GM12878 (cell line): ENCODE data around the gene NPLOC4. TPM values are rescaled to one million over a fixed set of nuclear protein-coding genes. Genes with fewer than 3 reads are reported as not detected.

Source experiments
- ATAC-seq: fragments of 200-7000 bp; cut with Tn5 transposase; 3 replicates; pipeline ENCODE4 v1.9.1; 2020; ENCODE audit warnings: mild to moderate bottlenecking, moderate library complexity
- BruUV-seq: library from RNA; stranded (reverse); fragments of 400-500 nt; replicated peaks from 2 replicates; lab custom pipeline; 2021; lab: Mats Ljungman, UMichigan
- CTCF ChIA-PET: fragments of 300-600 bp; sonication (Branson Sonifier 250); formaldehyde crosslinking; extraction: SDS; loops from one replicate; lab custom pipeline; 2021; ENCODE audit warnings: inconsistent platforms; lab: Yijun Ruan, JAX
- POLR2A ChIA-PET: fragments of 350-600 bp; formaldehyde crosslinking; extraction: SDS; loops from one replicate; lab custom pipeline; 2021; ENCODE audit warnings: inconsistent platforms; lab: Charles Lee
- RAD21 ChIA-PET: fragments of 300-600 bp; sonication (Branson Sonifier 250); formaldehyde crosslinking; loops from one replicate; lab custom pipeline; 2023; ENCODE audit warnings: antibody characterized with exemption; ENCODE audit not compliant: unreplicated experiment; lab: Charles Lee
- SMC1A ChIA-PET: fragments of 300-600 bp; sonication (Branson Sonifier 250); formaldehyde crosslinking; loops from one replicate; lab custom pipeline; 2023; ENCODE audit not compliant: unreplicated experiment, uncharacterized antibody; lab: Charles Lee
- DNase-seq: peaks from one replicate; pipeline ENCODE4 v3.0.0-alpha.2; 2011; ENCODE audit warnings: low read depth, low spot score
- FAIRE-seq: peaks from 3 replicates; lab custom pipeline; 2011; peaks lifted over from hg19 to GRCh38; lab: Jason Lieb, UNC
- H2AFZ ChIP-seq: 2 replicates; pipeline ENCODE4 v1.6.0; 2011; ENCODE audit warnings: low read depth, low read length, control low read depth; ENCODE audit not compliant: control insufficient read depth
- H3K27ac ChIP-seq: 2 replicates; pipeline ENCODE4 v1.5.1; 2011; ENCODE audit warnings: control low read depth; ENCODE audit not compliant: control insufficient read depth, insufficient read depth
- H3K27me3 ChIP-seq, 2 experiments: replicated peaks in 1 of 2; 2 replicates each; pipeline versions ENCODE4 v1.6.0 to v1.6.1; 2011; ENCODE audit warnings: low read length in 1 of 2; ENCODE audit not compliant: control insufficient read depth in 2 of 2, insufficient read depth in 2 of 2
- H3K36me3 ChIP-seq, 2 experiments: 2 replicates each; pipeline ENCODE4 v1.5.1; 2011; ENCODE audit warnings: low read length in 1 of 2; ENCODE audit not compliant: control insufficient read depth in 2 of 2, insufficient read depth in 2 of 2
- H3K4me1 ChIP-seq: 2 replicates; pipeline ENCODE4 v1.6.1; 2011; ENCODE audit warnings: mild to moderate bottlenecking, low read length, moderate library complexity, mixed read lengths; ENCODE audit not compliant: control insufficient read depth, insufficient read depth
- H3K4me2 ChIP-seq: 2 replicates; pipeline ENCODE4 v1.6.0; 2011; ENCODE audit warnings: control low read depth; ENCODE audit not compliant: control insufficient read depth, insufficient read depth
- H3K4me3 ChIP-seq: fragments of 200-600 bp; sonication (generic); 2 replicates; pipeline ENCODE4 v1.5.1; 2016
- H3K79me2 ChIP-seq: 2 replicates; pipeline ENCODE4 v1.6.0; 2011; ENCODE audit warnings: low read length; ENCODE audit not compliant: control insufficient read depth, insufficient read depth
- H3K9ac ChIP-seq: 2 replicates; pipeline ENCODE4 v1.8.0; 2011; ENCODE audit warnings: low read length, control low read depth, mixed read lengths; ENCODE audit not compliant: control insufficient read depth, insufficient read depth
- H3K9me3 ChIP-seq: replicated peaks from 3 replicates; pipeline ENCODE4 v1.5.1; 2011; ENCODE audit warnings: mild to moderate bottlenecking, low read length; ENCODE audit not compliant: control insufficient read depth, insufficient read depth
- H4K20me1 ChIP-seq: 2 replicates; pipeline ENCODE4 v1.6.0; 2011; ENCODE audit not compliant: control insufficient read depth, insufficient read depth
- EGR1 ChIP-seq, 2 experiments: IDR thresholded peaks; 1 replicate in 1 of 2; 2 replicates in 1 of 2; pipeline ENCODE4 v1.6.1; 2011 to 2012; ENCODE audit warnings: low read depth in 2 of 2, low read length in 2 of 2, borderline replicate concordance in 1 of 2, mild to moderate bottlenecking in 1 of 2, moderate library complexity in 1 of 2
- GABPA ChIP-seq: IDR thresholded peaks from 2 replicates; pipeline ENCODE4 v1.6.1; 2014; ENCODE audit warnings: antibody characterized with exemption, low read depth, mild to moderate bottlenecking, inconsistent platforms
- LARP7 ChIP-seq: fragments of 450-650 bp; IDR thresholded peaks from 2 replicates; pipeline ENCODE4 v1.6.1; 2017; ENCODE audit warnings: mild to moderate bottlenecking
- MTA2 ChIP-seq: fragments of 450-650 bp; IDR thresholded peaks from 2 replicates; pipeline ENCODE4 v1.6.1; 2016; ENCODE audit warnings: low read depth, mild to moderate bottlenecking, moderate library complexity
- REST ChIP-seq: IDR thresholded peaks from 2 replicates; pipeline ENCODE4 v1.6.1; 2012; ENCODE audit warnings: mild to moderate bottlenecking, low read depth, low read length
- SMARCA5 ChIP-seq: fragments of 450-650 bp; IDR thresholded peaks from 2 replicates; pipeline ENCODE4 v1.6.1; 2017; ENCODE audit warnings: mild to moderate bottlenecking
- STAT3 ChIP-seq: IDR thresholded peaks from 2 replicates; pipeline ENCODE4 v1.6.1; 2011; ENCODE audit warnings: low read depth, low read length, improper control_type of control experiment
- WGBS: methylation state at CpG from one replicate; pipeline ENCODE4 v1.1.6; 2016; ENCODE audit warnings: low lambda C conversion rate; ENCODE audit not compliant: insufficient replicate concordance, insufficient coverage; ENCODE audit errors: missing lambda C conversion rate; 5-methylcytosine and 5-hydroxymethylcytosine counted together
- in situ Hi-C: fragments of 300-500 bp; cut with MboI; formaldehyde crosslinking; loops from 9 replicates; pipeline ENCODE4 v1.14.3; 2018; ENCODE audit warnings: mixed read lengths
- intact Hi-C: fragments of 100-400 bp; cut with micrococcal nuclease; formaldehyde crosslinking; loops from one replicate; pipeline ENCODE4 v1.14.2; 2022; ENCODE audit not compliant: unreplicated experiment
- polyA plus RNA-seq, 11 experiments: library from polyadenylated mRNA; depleted of rRNA in 4 of 11; unstranded in 6 of 11; stranded (reverse) in 5 of 11; fragments of >200 nt; fragmentation: Nextera tagmentation in 4 of 11; fragmentation: Illumina TruSeq in 1 of 11; extraction: Ambion mirVana in 4 of 11; extraction: Trizol in 1 of 11; gene quantifications; 1 replicate in 1 of 11; 2 replicates in 10 of 11; pipeline versions ENCODE4 v1.2.1 to v1.2.3, GENCODE V29; 2011 to 2016; ENCODE audit warnings: inconsistent platforms in 2 of 11, missing spikeins in 2 of 11, low read depth in 1 of 11
- total RNA-seq, 4 experiments: library from RNA; depleted of rRNA in 3 of 4; stranded (reverse); fragments of >200 nt in 3 of 4; fragmentation: Illumina TruSeq in 1 of 4; extraction: Trizol in 1 of 4; gene quantifications; 2 replicates each; pipeline versions ENCODE4 v1.2.1 to v1.2.3, GENCODE V29; 2013 to 2021

Gene NPLOC4
- total and polyA plus RNA-seq, 10 of the 15 experiments (the other 5 are each of a cell fraction or from before 2014, with no cell fraction given) = 1.5 to 83.7 (median 45.8) TPM

- POLR2A ChIA-PET = no interaction called here
- CTCF ChIA-PET = no interaction called here
- Histone ChIP-seq H3K27ac (no peak overlapping the region), H3K9ac (no peak overlapping the region), H3K79me2 (no peaks in the 10 kb centered on the region), H3K4me1 (no peaks in the 10 kb centered on the region), H2AFZ (no peak overlapping the region), H3K36me3 (peaks cover 0 to 3% of the 10 kb centered on the region in 2 experiments; a peak in 1 of 4 replicates), H3K4me2 (no peak overlapping the region), H3K9me3 (no peaks in the 10 kb centered on the region), H4K20me1 (no peaks in the 10 kb centered on the region)
- in situ Hi-C loops = no loop called here
- SMC1A ChIA-PET = no interaction called here
- BruUV-seq = no TSS peak
- ATAC-seq (no peak), FAIRE-seq (no peak)
- RAD21 ChIA-PET = no interaction called here
- TF ChIP-seq LARP7 (no peak), SMARCA5 (no peak), MTA2 (no peak), GABPA (no peak), EGR1 (IDR thresholded peaks at IDR 0.05; ENCODE audit: borderline replicate concordance in 1 of 2, low read depth in 2 of 2, low read length in 2 of 2) (no peak), REST (no peak), STAT3 (no peak)
- TF ChIP-seq, all 136 proteins: peak for 0
- no peak overlapping the region for H3K4me3 ChIP-seq
- 25% methylated on average over 4 of the region's 5 CpGs for WGBS
- H3K27me3 ChIP-seq = no peaks in the 10 kb centered on the region; a peak in 2 of 4 replicates
- intact Hi-C loops = no loop called here
- no peak for DNase-seq
Observed at GRCh38 chr17:81535007-81535328, 101.9 kb downstream of the NPLOC4 start.
